ENCODE data around the gene ARL3. TPM values are rescaled to one million over a fixed set of nuclear protein-coding genes. Genes with fewer than 3 reads are reported as not detected.

ARL3 gene
- total RNA-seq, result 1 to 10 TPM; 2.2 to 5.1 (median 4.2) TPM
- 1 to 10 TPM; 2.6 to 4.1 (median 3.2) TPM for polyA plus RNA-seq
- long read RNA-seq, donor 1, transcript ARL3-201 (6 exons, 3,844 nt), result major isoform, 24 of 41 reads
- long read RNA-seq, donor 1, partial matches to known transcripts, result 10 of 41 reads
- long read RNA-seq, donor 1, other reads (novel, unspliced or antisense), result 7 of 41 reads
- long read RNA-seq, donor 2, transcript ARL3-201 (6 exons, 3,844 nt), result major isoform, 19 of 19 reads
- long read RNA-seq, donor 2, partial matches to known transcripts, result 0 of 19 reads
- long read RNA-seq, donor 2, other reads (novel, unspliced or antisense), result 0 of 19 reads

- peak; percentile 100 for DNase-seq
- TF ChIP-seq POLR2A (IDR thresholded peaks at IDR 0.05) (no peak), CTCF (IDR thresholded peaks at IDR 0.05 in 8 of 11, conservative IDR thresholded peaks at IDR 0.05 in 3 of 11) (peak in 4 of 11 experiments; percentile 40 to 67 (median 52)), POLR2AphosphoS5 (IDR thresholded peaks at IDR 0.05) (peak; percentile 80 to 89 (median 87))
- intact Hi-C loops (cut with DNase I; ENCODE audit: low total_unique reads), result no loop called here
- Histone ChIP-seq H3K4me3 (peak within 1 kb of the TSS; percentile 94 to 100 (median 99)), H3K4me1 (peaks cover 5 to 82% (median 37%) of the 10 kb centered on the region in 6 donors), H3K27me3 (replicated peaks in 1 of 7) (no peaks in the 10 kb centered on the region), H3K27ac (peak within 1 kb of the TSS; percentile 66 to 93 (median 88)), H3K36me3 (no peaks in the 10 kb centered on the region), H3K9me3 (no peaks in the 10 kb centered on the region)
- 0 to 1% (median 1%) methylated on average over 31 to 62 of the region's 62 CpGs for WGBS, 5 donors
Observed at GRCh38 chr10:102713814-102714620, at the start of gene ARL3. Gene ARL3, minus strand, starts transcription at chr10:102714397. Its CDS starts 122 bp downstream, at chr10:102714275.

GRCh38 chr10:102763037-102763607 lies 48.9 kb upstream of the ARL3 start:
- DNase-seq, result no peak
- intact Hi-C loops (cut with DNase I; ENCODE audit: low total_unique reads), result no loop called here
- TF ChIP-seq POLR2A (IDR thresholded peaks at IDR 0.05) (no peak), POLR2AphosphoS5 (IDR thresholded peaks at IDR 0.05) (no peak), CTCF (IDR thresholded peaks at IDR 0.05 in 8 of 11, conservative IDR thresholded peaks at IDR 0.05 in 3 of 11) (no peak)
- WGBS, 5 donors, result 81 to 91% (median 90%) methylated on average over 7 of the region's 7 CpGs
- Histone ChIP-seq H3K27me3 (replicated peaks in 1 of 7) (no peaks in the 10 kb centered on the region), H3K9me3 (peaks cover 0 to 5% (median 0%) of the 10 kb centered on the region in 8 donors), H3K4me3 (no peak overlapping the region), H3K27ac (peak overlapping the region in 4 of 8 donors; percentile 11 to 53 (median 36)), H3K36me3 (peaks cover 0 to 62% (median 3%) of the 10 kb centered on the region in 6 donors), H3K4me1 (peaks cover 10 to 81% (median 35%) of the 10 kb centered on the region in 6 donors)

- DNase-seq, result no peak
Observed at GRCh38 chr10:102762401-102763015, 48.3 kb upstream of the ARL3 start.

More at GRCh38 chr10:102762401-102763015, 48.3 kb upstream of the ARL3 start:
- TF ChIP-seq POLR2AphosphoS5 (IDR thresholded peaks at IDR 0.05), result no peak
- TF ChIP-seq POLR2A (IDR thresholded peaks at IDR 0.05), result no peak
- TF ChIP-seq CTCF (IDR thresholded peaks at IDR 0.05 in 8 of 11, conservative IDR thresholded peaks at IDR 0.05 in 3 of 11), result no peak
- Histone ChIP-seq H3K27me3 (replicated peaks in 1 of 7) (no peaks in the 10 kb centered on the region), H3K9me3 (peaks cover 0 to 5% (median 0%) of the 10 kb centered on the region in 8 donors), H3K36me3 (peaks cover 0 to 62% (median 3%) of the 10 kb centered on the region in 6 donors), H3K4me1 (peaks cover 10 to 81% (median 34%) of the 10 kb centered on the region in 6 donors), H3K27ac (peak overlapping the region in 4 of 8 donors; percentile 11 to 53 (median 36)), H3K4me3 (no peak overlapping the region)
- intact Hi-C loops (cut with DNase I; ENCODE audit: low total_unique reads), result no loop called here
- 77 to 91% (median 82%) methylated on average over 7 of the region's 7 CpGs for WGBS, 5 donors
